ENCODE measurements around the gene CTSS.
"Not testable (repeated sequence)": the region's sequence is repeated elsewhere in the genome, so short reads cannot be mapped to it uniquely, and the experiment has no call there.

The CTSS gene

GRCh38 chr1:150772326-150772725 lies 6.7 kb upstream of the CTSS start:
- no peak for DNase-seq

GRCh38 chr1:150767704-150768103 lies 2.1 kb upstream of the CTSS start:
- DNase-seq: not testable (repeated sequence)

GRCh38 chr1:150765977-150766301 lies 361 bp upstream of the CTSS start:
- DNase-seq: peak; percentile 61

GRCh38 chr1:150764617-150765101 lies 919 bp downstream of the CTSS start:
- DNase-seq: no peak

GRCh38 chr1:150763018-150763417 lies 2.6 kb downstream of the CTSS start:
- no peak for DNase-seq

- DNase-seq: no peak
These were observed 3.0 kb downstream of the CTSS start for GRCh38 chr1:150762552-150762951.

- no peak for DNase-seq
These were observed 3.8 kb downstream of the CTSS start for GRCh38 chr1:150761801-150762200.

- no peak for DNase-seq
These were observed 5.6 kb downstream of the CTSS start for GRCh38 chr1:150760013-150760412.

GRCh38 chr1:150753416-150753815 lies 12.2 kb downstream of the CTSS start:
- no peak for DNase-seq

GRCh38 chr1:150751443-150751842 lies 14.1 kb downstream of the CTSS start:
- DNase-seq: no peak

GRCh38 chr1:150749720-150750311 lies 15.8 kb downstream of the CTSS start:
- DNase-seq: no peak

GRCh38 chr1:150748878-150749719 lies 16.5 kb downstream of the CTSS start:
- DNase-seq: no peak

GRCh38 chr1:150730130-150730721 lies 35.4 kb downstream of the CTSS start:
- DNase-seq: no peak

- no peak for DNase-seq
These were observed 41.2 kb downstream of the CTSS start for GRCh38 chr1:150724336-150724735.

- no peak for DNase-seq
These were observed 44.9 kb downstream of the CTSS start, which contains the start of gene HORMAD1 for GRCh38 chr1:150720703-150721102. HORMAD1 (minus strand) TSS chr1:150720895; CDS start chr1:150719505, 1,390 bp downstream.

- DNase-seq: no peak
These were observed 45.5 kb downstream of the CTSS start for GRCh38 chr1:150720098-150720497.

- no peak for DNase-seq
These were observed 47.2 kb downstream of the CTSS start for GRCh38 chr1:150718225-150718891.

GRCh38 chr1:150709031-150709430 lies 56.5 kb downstream of the CTSS start:
- DNase-seq: not testable (repeated sequence)

GRCh38 chr1:150708595-150708994 lies 57.0 kb downstream of the CTSS start:
- no peak for DNase-seq

GRCh38 chr1:150706091-150706490 lies 59.5 kb downstream of the CTSS start:
- no peak for DNase-seq

GRCh38 chr1:150703427-150703826 lies 62.2 kb downstream of the CTSS start:
- no peak for DNase-seq

GRCh38 chr1:150696995-150697927 lies 68.3 kb downstream of the CTSS start, which contains the start of gene GOLPH3L:
GOLPH3L (minus strand) TSS chr1:150697154; CDS start chr1:150694838, 2,316 bp downstream.
- peak; percentile 88 for DNase-seq
